Common myeloid progenitor, CD34-positive (primary cell): Measurements from ENCODE around the gene FSTL5.
A peak's percentile ranks its signal among the peaks of the same experiment; 100 is the strongest.

Experiments used
- CTCF ChIA-PET: fragments of 350-600 bp; sonication (Branson Sonifier 250); formaldehyde crosslinking; loops from one replicate; lab custom pipeline; 2021; ENCODE audit warnings: antibody characterized with exemption; lab: Charles Lee
- POLR2A ChIA-PET: fragments of 350-600 bp; sonication (Branson Sonifier 250); formaldehyde crosslinking; loops from one replicate; lab custom pipeline; 2021; ENCODE audit warnings: antibody characterized with exemption; lab: Charles Lee
- DNase-seq, 3 donors: peaks; one replicate each; pipeline versions ENCODE4 v3.0.0 to v3.0.0-alpha.2; 2013
- H3K27ac ChIP-seq, 2 experiments: 1 replicate in 1 of 2; 2 replicates in 1 of 2; pipeline ENCODE4 v1.7.0; 2013; ENCODE audit warnings: inconsistent platforms in 2 of 2, low read length in 2 of 2, mild to moderate bottlenecking in 2 of 2, low read depth in 1 of 2, moderate library complexity in 1 of 2; ENCODE audit not compliant: severe bottlenecking in 2 of 2, insufficient read depth in 1 of 2, poor library complexity in 1 of 2
- H3K27me3 ChIP-seq, 5 experiments: replicated peaks in 2 of 5; 1 replicate in 3 of 5; 2 replicates in 2 of 5; pipeline versions ENCODE4 v1.6.1 to v1.7.0; 2013; ENCODE audit warnings: low read length in 4 of 5, mild to moderate bottlenecking in 2 of 5, moderate library complexity in 2 of 5, inconsistent platforms in 1 of 5; ENCODE audit not compliant: insufficient read depth in 5 of 5, control insufficient read depth in 4 of 5
- H3K36me3 ChIP-seq, 4 experiments: 1 replicate in 2 of 4; 2 replicates in 2 of 4; pipeline versions ENCODE4 v1.6.1 to v1.7.0; 2013; ENCODE audit warnings: low read length in 3 of 4, control low read depth in 1 of 4, mild to moderate bottlenecking in 1 of 4; ENCODE audit not compliant: control insufficient read depth in 4 of 4, insufficient read depth in 4 of 4
- H3K4me1 ChIP-seq, 4 experiments: 1 replicate in 3 of 4; 2 replicates in 1 of 4; pipeline versions ENCODE4 v1.6.1 to v1.7.1; 2013; ENCODE audit warnings: low read length in 3 of 4, mild to moderate bottlenecking in 3 of 4, control low read depth in 1 of 4, inconsistent platforms in 1 of 4, moderate library complexity in 1 of 4; ENCODE audit not compliant: control insufficient read depth in 4 of 4, insufficient read depth in 4 of 4; ENCODE audit errors: control extremely low read depth in 1 of 4
- H3K4me3 ChIP-seq, 7 experiments: 1 replicate in 4 of 7; 2 replicates in 3 of 7; pipeline versions ENCODE4 v1.5.1 to v1.7.0; 2013; ENCODE audit warnings: mild to moderate bottlenecking in 7 of 7, low read length in 6 of 7, moderate library complexity in 6 of 7, inconsistent platforms in 2 of 7, low read depth in 2 of 7, control low read depth in 1 of 7; ENCODE audit not compliant: insufficient read depth in 4 of 7, control insufficient read depth in 1 of 7; ENCODE audit errors: extremely low read depth in 1 of 7
- H3K9me3 ChIP-seq, 5 experiments: 1 replicate in 4 of 5; 2 replicates in 1 of 5; pipeline versions ENCODE4 v1.6.1 to v1.7.1; 2013; ENCODE audit warnings: low read length in 4 of 5, mild to moderate bottlenecking in 2 of 5, inconsistent platforms in 1 of 5, low read depth in 1 of 5, moderate library complexity in 1 of 5; ENCODE audit not compliant: control insufficient read depth in 4 of 5, insufficient read depth in 2 of 5; ENCODE audit errors: control extremely low read depth in 1 of 5
- WGBS: methylation state at CpG from one replicate; pipeline ENCODE4 v1.1.5; 2013; ENCODE audit not compliant: insufficient coverage; 5-methylcytosine and 5-hydroxymethylcytosine counted together

The FSTL5 gene

GRCh38 chr4:161457311-161457710 is 706.5 kb downstream of the FSTL5 start:
- no peaks in the 10 kb centered on the region for H3K9me3 ChIP-seq
- H3K27me3 ChIP-seq = no peaks in the 10 kb centered on the region
- no peak overlapping the region for H3K27ac ChIP-seq
- H3K4me3 ChIP-seq = no peak overlapping the region
- POLR2A ChIA-PET = no interaction called here
- WGBS = no CpG with 5 or more reads among the region's 1 CpG
- no peaks in the 10 kb centered on the region for H3K4me1 ChIP-seq
- DNase-seq = no peak
- no peaks in the 10 kb centered on the region for H3K36me3 ChIP-seq
- CTCF ChIA-PET = no interaction called here

- no peak overlapping the region for H3K27ac ChIP-seq
- no peaks in the 10 kb centered on the region for H3K36me3 ChIP-seq
- CTCF ChIA-PET = no interaction called here
- no peaks in the 10 kb centered on the region for H3K4me1 ChIP-seq
- no peak overlapping the region for H3K4me3 ChIP-seq
- DNase-seq = no peak
- WGBS = no CpG with 5 or more reads among the region's 2 CpGs
- no peaks in the 10 kb centered on the region for H3K27me3 ChIP-seq
- H3K9me3 ChIP-seq = no peaks in the 10 kb centered on the region
- POLR2A ChIA-PET = no interaction called here
Measured at GRCh38 chr4:161454860-161455259, 708.9 kb downstream of the FSTL5 start.

- CTCF ChIA-PET = no interaction called here
- H3K36me3 ChIP-seq = no peaks in the 10 kb centered on the region
- no peaks in the 10 kb centered on the region for H3K9me3 ChIP-seq
- 24% methylated on average over 5 of the region's 5 CpGs for WGBS
- peak in 1 of 3 donors; percentile 1 for DNase-seq
- POLR2A ChIA-PET = no interaction called here
- peak overlapping the region in 2 of 7 experiments; percentile 11 to 59 for H3K4me3 ChIP-seq
- H3K27me3 ChIP-seq = no peaks in the 10 kb centered on the region
- H3K27ac ChIP-seq = no peak overlapping the region
- H3K4me1 ChIP-seq = peaks cover 0 to 3% (median 0%) of the 10 kb centered on the region in 4 experiments
Measured at GRCh38 chr4:161448550-161449180, 715.1 kb downstream of the FSTL5 start.

GRCh38 chr4:161444626-161445025 is 719.2 kb downstream of the FSTL5 start:
- H3K27ac ChIP-seq = no peak overlapping the region
- H3K4me3 ChIP-seq = no peak overlapping the region
- H3K27me3 ChIP-seq = no peaks in the 10 kb centered on the region
- DNase-seq = no peak
- H3K4me1 ChIP-seq = peaks cover 0 to 3% (median 0%) of the 10 kb centered on the region in 4 experiments
- ChIA-PET CTCF (interaction anchor here (1.1 kb wide), 1 partner anchor 11 kb away, joined by 3 read pairs; no protein-coding TSS in a partner anchor), POLR2A (no interaction called here)
- WGBS = 57% methylated on average over 1 of the region's 1 CpG
- H3K36me3 ChIP-seq = no peaks in the 10 kb centered on the region
- H3K9me3 ChIP-seq = no peaks in the 10 kb centered on the region

- Histone ChIP-seq H3K36me3 (no peaks in the 10 kb centered on the region), H3K4me3 (no peak overlapping the region), H3K9me3 (no peaks in the 10 kb centered on the region), H3K4me1 (peaks cover 0 to 3% (median 0%) of the 10 kb centered on the region in 4 experiments), H3K27me3 (no peaks in the 10 kb centered on the region), H3K27ac (no peak overlapping the region)
- DNase-seq = no peak
- 100% methylated on average over 1 of the region's 1 CpG for WGBS
- ChIA-PET POLR2A (no interaction called here), CTCF (no interaction called here)
Measured at GRCh38 chr4:161442921-161443320, 720.9 kb downstream of the FSTL5 start.

GRCh38 chr4:161438096-161438495 is 725.7 kb downstream of the FSTL5 start:
- H3K36me3 ChIP-seq = no peaks in the 10 kb centered on the region
- no peaks in the 10 kb centered on the region for H3K9me3 ChIP-seq
- POLR2A ChIA-PET = no interaction called here
- no peak for DNase-seq
- no peak overlapping the region for H3K27ac ChIP-seq
- H3K4me1 ChIP-seq = no peaks in the 10 kb centered on the region
- CTCF ChIA-PET = interaction anchor here (0.6 kb wide), 1 partner anchor 732 kb away, joined by 3 read pairs; no protein-coding TSS in a partner anchor
- whole genome bisulfite sequencing = 100% methylated on average over 1 of the region's 2 CpGs
- H3K4me3 ChIP-seq = no peak overlapping the region
- H3K27me3 ChIP-seq = no peaks in the 10 kb centered on the region

- Histone ChIP-seq H3K4me3 (no peak overlapping the region), H3K27ac (no peak overlapping the region), H3K4me1 (peaks cover 0 to 5% (median 0%) of the 10 kb centered on the region in 4 experiments), H3K9me3 (no peaks in the 10 kb centered on the region), H3K36me3 (no peaks in the 10 kb centered on the region), H3K27me3 (no peaks in the 10 kb centered on the region)
- ChIA-PET CTCF (no interaction called here), POLR2A (no interaction called here)
- DNase-seq = no peak
- WGBS = 96% methylated on average over 10 of the region's 13 CpGs
Measured at GRCh38 chr4:161428180-161428965, 735.4 kb downstream of the FSTL5 start.
